NT2/D1 (cell line): ENCODE measurements around the gene SRPK2.

Source experiments
- SUZ12 ChIP-seq: IDR thresholded peaks from 2 replicates; pipeline ENCODE4 v1.6.1; 2011; ENCODE audit not compliant: insufficient read length, insufficient read depth; ENCODE audit errors: extremely low read depth
- YY1 ChIP-seq: IDR thresholded peaks from 2 replicates; pipeline ENCODE4 v1.6.1; 2011; ENCODE audit not compliant: insufficient read length, insufficient read depth
- ZNF274 ChIP-seq: IDR thresholded peaks from 2 replicates; pipeline ENCODE4 v1.6.1; 2011; ENCODE audit warnings: mild to moderate bottlenecking, low read depth, low read length

- TF ChIP-seq ZNF274 = no peak
- TF ChIP-seq YY1 = no peak
- no peak for TF ChIP-seq SUZ12
Observed at GRCh38 chr7:105210721-105211205, 178.0 kb downstream of the SRPK2 start.
